HCT116 (cell line): ENCODE data around the gene TMEM38A.

Experiments used
- RAD21 ChIP-seq: IDR thresholded peaks from 2 replicates; pipeline ENCODE4 v1.6.1; 2012; ENCODE audit warnings: low read depth, mild to moderate bottlenecking
- ZFX ChIP-seq: fragments of 450-650 bp; IDR thresholded peaks from 2 replicates; pipeline ENCODE4 v1.6.1; 2017
- TF ChIP-seq, protein P1 (sequence below), 3 experiments: fragments of 200-600 bp in 1 of 3; sonication (generic) in 1 of 3; IDR thresholded peaks in 2 of 3; conservative IDR thresholded peaks in 1 of 3; 2 replicates each; pipeline ENCODE4 v1.5.1; 2012 to 2017; ENCODE audit warnings: low read depth in 2 of 3, low read length in 2 of 3, antibody characterized with exemption in 1 of 3, borderline replicate concordance in 1 of 3, control low read depth in 1 of 3, mild to moderate bottlenecking in 1 of 3, mixed read lengths in 1 of 3, mixed run types in 1 of 3, moderate library complexity in 1 of 3; ENCODE audit not compliant: insufficient read depth in 1 of 3
- TF ChIP-seq, protein P2 (sequence below): IDR thresholded peaks from 2 replicates; pipeline ENCODE4 v1.6.1; 2012

DNA sequence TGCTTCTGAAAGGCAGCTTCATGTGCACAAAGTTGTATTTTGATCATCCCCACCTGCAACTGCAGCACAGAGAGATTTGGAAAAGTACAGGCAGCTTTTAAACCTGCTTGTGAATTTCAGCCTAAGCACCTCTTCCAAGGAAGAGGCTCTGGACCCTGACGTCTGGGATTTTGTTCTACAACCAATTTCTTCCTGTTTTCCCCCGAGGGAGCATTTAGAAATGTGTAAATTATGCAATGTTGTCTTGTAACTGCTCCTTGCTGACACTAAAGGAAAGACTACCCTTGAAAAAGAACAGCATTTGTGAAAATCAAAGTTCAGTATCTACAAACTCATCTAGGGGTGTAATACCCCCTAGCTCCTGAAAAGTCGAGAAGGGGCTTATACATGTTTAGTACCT lies 48.3 kb upstream of the TMEM38A start:
- TF ChIP-seq, protein P1, sequence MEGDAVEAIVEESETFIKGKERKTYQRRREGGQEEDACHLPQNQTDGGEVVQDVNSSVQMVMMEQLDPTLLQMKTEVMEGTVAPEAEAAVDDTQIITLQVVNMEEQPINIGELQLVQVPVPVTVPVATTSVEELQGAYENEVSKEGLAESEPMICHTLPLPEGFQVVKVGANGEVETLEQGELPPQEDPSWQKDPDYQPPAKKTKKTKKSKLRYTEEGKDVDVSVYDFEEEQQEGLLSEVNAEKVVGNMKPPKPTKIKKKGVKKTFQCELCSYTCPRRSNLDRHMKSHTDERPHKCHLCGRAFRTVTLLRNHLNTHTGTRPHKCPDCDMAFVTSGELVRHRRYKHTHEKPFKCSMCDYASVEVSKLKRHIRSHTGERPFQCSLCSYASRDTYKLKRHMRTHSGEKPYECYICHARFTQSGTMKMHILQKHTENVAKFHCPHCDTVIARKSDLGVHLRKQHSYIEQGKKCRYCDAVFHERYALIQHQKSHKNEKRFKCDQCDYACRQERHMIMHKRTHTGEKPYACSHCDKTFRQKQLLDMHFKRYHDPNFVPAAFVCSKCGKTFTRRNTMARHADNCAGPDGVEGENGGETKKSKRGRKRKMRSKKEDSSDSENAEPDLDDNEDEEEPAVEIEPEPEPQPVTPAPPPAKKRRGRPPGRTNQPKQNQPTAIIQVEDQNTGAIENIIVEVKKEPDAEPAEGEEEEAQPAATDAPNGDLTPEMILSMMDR (IDR thresholded peaks at IDR 0.05 in 2 of 3, conservative IDR thresholded peaks at IDR 0.05 in 1 of 3; ENCODE audit: borderline replicate concordance in 1 of 3, insufficient read depth in 1 of 3, low read depth in 2 of 3, low read length in 2 of 3): no peak
- no peak for TF ChIP-seq ZFX
- no peak for TF ChIP-seq RAD21
- TF ChIP-seq, protein P2, sequence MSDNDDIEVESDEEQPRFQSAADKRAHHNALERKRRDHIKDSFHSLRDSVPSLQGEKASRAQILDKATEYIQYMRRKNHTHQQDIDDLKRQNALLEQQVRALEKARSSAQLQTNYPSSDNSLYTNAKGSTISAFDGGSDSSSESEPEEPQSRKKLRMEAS: no peak
